Endothelial cell (in vitro differentiated cells): ENCODE data around the gene SELENOP. TPM values are rescaled to one million over a fixed set of nuclear protein-coding genes. Genes with fewer than 3 reads are reported as not detected.

Source experiments
- DNase-seq: peaks from one replicate; pipeline ENCODE4 v3.0.0; 2021; ENCODE audit warnings: low spot score
- H3K27ac Mint-ChIP-seq: one replicate; pipeline ENCODE4 v1.8.0; 2021; ENCODE audit warnings: mixed read lengths, inconsistent platforms; ENCODE audit not compliant: unreplicated experiment
- H3K27me3 Mint-ChIP-seq: one replicate; pipeline ENCODE4 v1.8.0; 2021; ENCODE audit warnings: mild to moderate bottlenecking, moderate library complexity, mixed read lengths, inconsistent platforms; ENCODE audit not compliant: unreplicated experiment
- H3K36me3 Mint-ChIP-seq: one replicate; pipeline ENCODE4 v1.8.0; 2021; ENCODE audit warnings: mild to moderate bottlenecking, low read depth, mixed read lengths, inconsistent platforms; ENCODE audit not compliant: unreplicated experiment
- H3K4me1 Mint-ChIP-seq: one replicate; pipeline ENCODE4 v1.8.0; 2021; ENCODE audit warnings: mild to moderate bottlenecking, mixed read lengths, inconsistent platforms; ENCODE audit not compliant: unreplicated experiment
- H3K4me3 Mint-ChIP-seq: one replicate; pipeline ENCODE4 v1.8.0; 2021; ENCODE audit warnings: mild to moderate bottlenecking, mixed read lengths, inconsistent platforms; ENCODE audit not compliant: unreplicated experiment
- H3K9me3 Mint-ChIP-seq: one replicate; pipeline ENCODE4 v1.8.0; 2021; ENCODE audit warnings: mixed read lengths, inconsistent platforms; ENCODE audit not compliant: unreplicated experiment
- long read RNA-seq: library from polyadenylated mRNA; unstranded; transcript quantifications from one replicate; pipeline ENCODE4 v2.0.0, GENCODE V29; 2020; ENCODE audit not compliant: unreplicated experiment
- total RNA-seq: library from RNA; stranded (reverse); fragmentation: NEBNext Ultra II Directional; extraction: Animal tissue kit (Norgen Biotek cat#: 25700); gene quantifications from one replicate; pipeline ENCODE4 v1.2.1, GENCODE V29; 2021; ENCODE audit not compliant: unreplicated experiment
- TF ChIP-seq, protein P1 (sequence below): fragments of 200-600 bp; sonication (generic); IDR thresholded peaks from one replicate; pipeline ENCODE4 v1.5.0; 2021; ENCODE audit warnings: antibody characterized with exemption; ENCODE audit not compliant: unreplicated experiment

Gene SELENOP
- total RNA-seq: 68.9 TPM
- long read RNA-seq, transcript SELENOP-214 (5 exons, 2,243 nt): major isoform, 36 of 41 reads
- long read RNA-seq, partial matches to known transcripts: 0 of 41 reads
- long read RNA-seq, other reads (novel, unspliced or antisense): 2 of 41 reads

GRCh38 chr5:42811591-42812446 is at the start of gene SELENOP:
Gene SELENOP (minus strand): TSS chr5:42811892. CDS start chr5:42808353, 3,539 bp downstream.
- peak within 1 kb of the TSS; percentile 89 for H3K4me3 Mint-ChIP-seq
- TF ChIP-seq, protein P1, sequence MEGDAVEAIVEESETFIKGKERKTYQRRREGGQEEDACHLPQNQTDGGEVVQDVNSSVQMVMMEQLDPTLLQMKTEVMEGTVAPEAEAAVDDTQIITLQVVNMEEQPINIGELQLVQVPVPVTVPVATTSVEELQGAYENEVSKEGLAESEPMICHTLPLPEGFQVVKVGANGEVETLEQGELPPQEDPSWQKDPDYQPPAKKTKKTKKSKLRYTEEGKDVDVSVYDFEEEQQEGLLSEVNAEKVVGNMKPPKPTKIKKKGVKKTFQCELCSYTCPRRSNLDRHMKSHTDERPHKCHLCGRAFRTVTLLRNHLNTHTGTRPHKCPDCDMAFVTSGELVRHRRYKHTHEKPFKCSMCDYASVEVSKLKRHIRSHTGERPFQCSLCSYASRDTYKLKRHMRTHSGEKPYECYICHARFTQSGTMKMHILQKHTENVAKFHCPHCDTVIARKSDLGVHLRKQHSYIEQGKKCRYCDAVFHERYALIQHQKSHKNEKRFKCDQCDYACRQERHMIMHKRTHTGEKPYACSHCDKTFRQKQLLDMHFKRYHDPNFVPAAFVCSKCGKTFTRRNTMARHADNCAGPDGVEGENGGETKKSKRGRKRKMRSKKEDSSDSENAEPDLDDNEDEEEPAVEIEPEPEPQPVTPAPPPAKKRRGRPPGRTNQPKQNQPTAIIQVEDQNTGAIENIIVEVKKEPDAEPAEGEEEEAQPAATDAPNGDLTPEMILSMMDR: no peak
- H3K9me3 Mint-ChIP-seq: no peaks in the 10 kb centered on the region
- H3K36me3 Mint-ChIP-seq: no peaks in the 10 kb centered on the region
- peak within 1 kb of the TSS; percentile 72 for H3K27ac Mint-ChIP-seq
- H3K4me1 Mint-ChIP-seq: peaks cover 28% of the 10 kb centered on the region
- no peaks in the 10 kb centered on the region for H3K27me3 Mint-ChIP-seq
- peak; percentile 28 for DNase-seq

GRCh38 chr5:42858687-42859086 is 47.0 kb upstream of the SELENOP start:
- Mint-ChIP-seq H3K4me1 (peaks cover 32% of the 10 kb centered on the region), H3K36me3 (no peaks in the 10 kb centered on the region)

GRCh38 chr5:42858031-42858643 is 46.4 kb upstream of the SELENOP start:
- TF ChIP-seq, protein P1: no peak
- peaks cover 37% of the 10 kb centered on the region for H3K4me1 Mint-ChIP-seq
- peak overlapping the region; percentile 66 for H3K27ac Mint-ChIP-seq
- peaks cover 2% of the 10 kb centered on the region for H3K27me3 Mint-ChIP-seq
- no peak for DNase-seq
- H3K4me3 Mint-ChIP-seq: no peak overlapping the region
- H3K36me3 Mint-ChIP-seq: no peaks in the 10 kb centered on the region
- H3K9me3 Mint-ChIP-seq: no peaks in the 10 kb centered on the region

More at GRCh38 chr5:42858687-42859086, 47.0 kb upstream of the SELENOP start:
- DNase-seq: peak; percentile 30
- H3K9me3 Mint-ChIP-seq: no peaks in the 10 kb centered on the region
- TF ChIP-seq, protein P1: no peak
- H3K27ac Mint-ChIP-seq: peak overlapping the region; percentile 66
- H3K27me3 Mint-ChIP-seq: peaks cover 2% of the 10 kb centered on the region
- H3K4me3 Mint-ChIP-seq: no peak overlapping the region

GRCh38 chr5:42855811-42856210 is 44.1 kb upstream of the SELENOP start:
- H3K4me1 Mint-ChIP-seq: peaks cover 42% of the 10 kb centered on the region
- H3K27ac Mint-ChIP-seq: no peak overlapping the region
- no peaks in the 10 kb centered on the region for H3K9me3 Mint-ChIP-seq
- no peaks in the 10 kb centered on the region for H3K36me3 Mint-ChIP-seq
- TF ChIP-seq, protein P1: no peak
- peaks cover 2% of the 10 kb centered on the region for H3K27me3 Mint-ChIP-seq
- DNase-seq: no peak
- no peak overlapping the region for H3K4me3 Mint-ChIP-seq

- DNase-seq: no peak
- Mint-ChIP-seq H3K36me3 (no peaks in the 10 kb centered on the region), H3K9me3 (no peaks in the 10 kb centered on the region), H3K27me3 (peaks cover 2% of the 10 kb centered on the region), H3K4me3 (no peak overlapping the region), H3K27ac (no peak overlapping the region), H3K4me1 (peaks cover 42% of the 10 kb centered on the region)
- TF ChIP-seq, protein P1: no peak
Measured at GRCh38 chr5:42855386-42855785, 43.7 kb upstream of the SELENOP start.
